HEK293 (cell line): Measurements from ENCODE around the gene DENND4B.

ENCODE experiments used
- EGR2 ChIP-seq: fragments of 450-650 bp; formaldehyde crosslinking; IDR thresholded peaks from 2 replicates; pipeline ENCODE4 v1.5.1; 2016; ENCODE audit warnings: low read depth, missing biosample characterization, missing genetic modification characterization
- GLI4 ChIP-seq: fragments of 450-650 bp; formaldehyde crosslinking; IDR thresholded peaks from 2 replicates; pipeline ENCODE4 v1.5.1; 2016; ENCODE audit warnings: missing biosample characterization, missing genetic modification characterization
- GLIS2 ChIP-seq: fragments of 450-650 bp; formaldehyde crosslinking; IDR thresholded peaks from 2 replicates; pipeline ENCODE4 v1.5.1; 2016; ENCODE audit warnings: missing biosample characterization, missing genetic modification characterization
- HOXD13 ChIP-seq: sonication (generic); formaldehyde crosslinking; IDR thresholded peaks from 2 replicates; pipeline ENCODE4 v1.8.0; 2022; ENCODE audit warnings: missing genetic modification reagents, borderline replicate concordance
- KLF10 ChIP-seq: fragments of 450-650 bp; IDR thresholded peaks from 2 replicates; pipeline ENCODE4 v1.5.1; 2018; ENCODE audit warnings: missing biosample characterization, mild to moderate bottlenecking, missing genetic modification characterization
- KLF16 ChIP-seq: fragments of 450-650 bp; formaldehyde crosslinking; IDR thresholded peaks from 2 replicates; pipeline ENCODE4 v1.5.1; 2017; ENCODE audit warnings: missing biosample characterization, missing genetic modification characterization
- SP3 ChIP-seq: fragments of 450-650 bp; formaldehyde crosslinking; IDR thresholded peaks from 2 replicates; pipeline ENCODE4 v1.5.1; 2016; ENCODE audit warnings: missing biosample characterization, missing genetic modification characterization
- ZBTB48 ChIP-seq: fragments of 450-650 bp; formaldehyde crosslinking; IDR thresholded peaks from 2 replicates; pipeline ENCODE4 v1.5.1; 2016; ENCODE audit warnings: missing biosample characterization, missing genetic modification characterization
- ZNF184 ChIP-seq: fragments of 450-650 bp; IDR thresholded peaks from 2 replicates; pipeline ENCODE4 v1.5.1; 2018; ENCODE audit warnings: missing biosample characterization, mild to moderate bottlenecking, missing genetic modification characterization
- ZNF2 ChIP-seq: fragments of 450-650 bp; formaldehyde crosslinking; IDR thresholded peaks from 2 replicates; pipeline ENCODE4 v1.5.1; 2016; ENCODE audit warnings: missing biosample characterization, missing genetic modification characterization
- ZNF335 ChIP-seq: fragments of 450-650 bp; formaldehyde crosslinking; conservative IDR thresholded peaks from 2 replicates; pipeline ENCODE4 v1.5.1; 2016; ENCODE audit warnings: missing biosample characterization, missing genetic modification characterization
- ZNF341 ChIP-seq: fragments of 450-650 bp; formaldehyde crosslinking; IDR thresholded peaks from 2 replicates; pipeline ENCODE4; 2016; ENCODE audit warnings: low read depth, missing biosample characterization, missing genetic modification characterization
- ZNF362 ChIP-seq: fragments of 450-650 bp; formaldehyde crosslinking; IDR thresholded peaks from 2 replicates; pipeline ENCODE4 v1.5.1; 2016; ENCODE audit warnings: missing biosample characterization, missing genetic modification characterization
- ZNF513 ChIP-seq: fragments of 450-650 bp; IDR thresholded peaks from 2 replicates; pipeline ENCODE4 v1.5.1; 2018; ENCODE audit warnings: missing biosample characterization, missing genetic modification characterization
- ZNF518A ChIP-seq: fragments of 450-650 bp; formaldehyde crosslinking; conservative IDR thresholded peaks from 2 replicates; pipeline ENCODE4 v1.5.1; 2016; ENCODE audit warnings: low read depth, missing biosample characterization, missing genetic modification characterization
- ZNF521 ChIP-seq: fragments of 450-650 bp; formaldehyde crosslinking; IDR thresholded peaks from 2 replicates; pipeline ENCODE4 v1.5.1; 2017; ENCODE audit warnings: missing biosample characterization, mild to moderate bottlenecking, missing genetic modification characterization
- ZNF561 ChIP-seq: fragments of 450-650 bp; IDR thresholded peaks from 2 replicates; pipeline ENCODE4 v1.5.1; 2018; ENCODE audit warnings: missing biosample characterization, missing genetic modification characterization, borderline replicate concordance
- ZNF580 ChIP-seq: fragments of 450-650 bp; formaldehyde crosslinking; IDR thresholded peaks from 2 replicates; pipeline ENCODE4 v1.5.1; 2016; ENCODE audit warnings: missing biosample characterization, missing genetic modification characterization
- TF ChIP-seq, protein P1 (sequence below): fragments of 450-650 bp; formaldehyde crosslinking; IDR thresholded peaks from 2 replicates; pipeline ENCODE4 v1.5.1; 2016; ENCODE audit warnings: missing biosample characterization, missing genetic modification characterization
- TF ChIP-seq, protein P2 (sequence below): fragments of 450-650 bp; formaldehyde crosslinking; IDR thresholded peaks from 2 replicates; pipeline ENCODE4 v1.5.1; 2016; ENCODE audit warnings: missing biosample characterization, missing genetic modification characterization
- TF ChIP-seq, protein P3 (sequence below): IDR thresholded peaks from 2 replicates; pipeline ENCODE4 v1.6.1; 2011; ENCODE audit warnings: mild to moderate bottlenecking, low read depth, low read length, borderline replicate concordance
- TF ChIP-seq, protein P4 (sequence below): fragments of 450-650 bp; formaldehyde crosslinking; IDR thresholded peaks from 2 replicates; pipeline ENCODE4 v1.5.1; 2017; ENCODE audit warnings: missing biosample characterization, missing genetic modification characterization
- TF ChIP-seq, protein P5 (sequence below): fragments of 450-650 bp; formaldehyde crosslinking; IDR thresholded peaks from 2 replicates; pipeline ENCODE4 v1.5.1; 2016; ENCODE audit warnings: missing biosample characterization, missing genetic modification characterization

DENND4B gene

GRCh38 chr1:153963850-153964331 is 17.4 kb upstream of the DENND4B start (continued):
- TF ChIP-seq ZNF518A (tag by site-specific recombination) = no peak
- TF ChIP-seq SP3 (tag by site-specific recombination) = no peak; the same call in 1 of the 2 replicates
- TF ChIP-seq ZNF341 = peak; percentile 98
- TF ChIP-seq GLI4 (tag by site-specific recombination) = no peak
- TF ChIP-seq GLIS2 (tag by site-specific recombination) = peak; percentile 76
- TF ChIP-seq EGR2 (tag by site-specific recombination) = peak; percentile 87
- TF ChIP-seq ZBTB48 (tag by site-specific recombination) = peak; percentile 20; the same call in 1 of the 2 replicates
- TF ChIP-seq ZNF561 (tag by site-specific recombination) = peak; percentile 50; the same call in 1 of the 2 replicates
- TF ChIP-seq ZNF184 (tag by site-specific recombination) = no peak
- TF ChIP-seq ZNF2 = no peak; the same call in 1 of the 2 replicates
- TF ChIP-seq KLF16 = no peak
- TF ChIP-seq, protein P1, sequence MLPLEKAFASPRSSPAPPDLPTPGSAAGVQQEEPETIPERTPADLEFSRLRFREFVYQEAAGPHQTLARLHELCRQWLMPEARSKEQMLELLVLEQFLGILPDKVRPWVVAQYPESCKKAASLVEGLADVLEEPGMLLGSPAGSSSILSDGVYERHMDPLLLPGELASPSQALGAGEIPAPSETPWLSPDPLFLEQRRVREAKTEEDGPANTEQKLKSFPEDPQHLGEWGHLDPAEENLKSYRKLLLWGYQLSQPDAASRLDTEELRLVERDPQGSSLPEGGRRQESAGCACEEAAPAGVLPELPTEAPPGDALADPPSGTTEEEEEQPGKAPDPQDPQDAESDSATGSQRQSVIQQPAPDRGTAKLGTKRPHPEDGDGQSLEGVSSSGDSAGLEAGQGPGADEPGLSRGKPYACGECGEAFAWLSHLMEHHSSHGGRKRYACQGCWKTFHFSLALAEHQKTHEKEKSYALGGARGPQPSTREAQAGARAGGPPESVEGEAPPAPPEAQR (tag by site-specific recombination) = no peak
- no peak for TF ChIP-seq ZNF580 (tag by site-specific recombination)
- no peak for TF ChIP-seq ZNF362 (tag by site-specific recombination)
- TF ChIP-seq, protein P2, sequence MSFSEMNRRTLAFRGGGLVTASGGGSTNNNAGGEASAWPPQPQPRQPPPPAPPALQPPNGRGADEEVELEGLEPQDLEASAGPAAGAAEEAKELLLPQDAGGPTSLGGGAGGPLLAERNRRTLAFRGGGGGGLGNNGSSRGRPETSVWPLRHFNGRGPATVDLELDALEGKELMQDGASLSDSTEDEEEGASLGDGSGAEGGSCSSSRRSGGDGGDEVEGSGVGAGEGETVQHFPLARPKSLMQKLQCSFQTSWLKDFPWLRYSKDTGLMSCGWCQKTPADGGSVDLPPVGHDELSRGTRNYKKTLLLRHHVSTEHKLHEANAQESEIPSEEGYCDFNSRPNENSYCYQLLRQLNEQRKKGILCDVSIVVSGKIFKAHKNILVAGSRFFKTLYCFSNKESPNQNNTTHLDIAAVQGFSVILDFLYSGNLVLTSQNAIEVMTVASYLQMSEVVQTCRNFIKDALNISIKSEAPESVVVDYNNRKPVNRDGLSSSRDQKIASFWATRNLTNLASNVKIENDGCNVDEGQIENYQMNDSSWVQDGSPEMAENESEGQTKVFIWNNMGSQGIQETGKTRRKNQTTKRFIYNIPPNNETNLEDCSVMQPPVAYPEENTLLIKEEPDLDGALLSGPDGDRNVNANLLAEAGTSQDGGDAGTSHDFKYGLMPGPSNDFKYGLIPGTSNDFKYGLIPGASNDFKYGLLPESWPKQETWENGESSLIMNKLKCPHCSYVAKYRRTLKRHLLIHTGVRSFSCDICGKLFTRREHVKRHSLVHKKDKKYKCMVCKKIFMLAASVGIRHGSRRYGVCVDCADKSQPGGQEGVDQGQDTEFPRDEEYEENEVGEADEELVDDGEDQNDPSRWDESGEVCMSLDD (tag by site-specific recombination) = peak; percentile 23; the same call in 1 of the 2 replicates
- TF ChIP-seq ZNF513 (tag by site-specific recombination) = no peak
- TF ChIP-seq ZNF521 = no peak
- TF ChIP-seq KLF10 (tag by site-specific recombination) = peak; percentile 80
- TF ChIP-seq, protein P3, sequence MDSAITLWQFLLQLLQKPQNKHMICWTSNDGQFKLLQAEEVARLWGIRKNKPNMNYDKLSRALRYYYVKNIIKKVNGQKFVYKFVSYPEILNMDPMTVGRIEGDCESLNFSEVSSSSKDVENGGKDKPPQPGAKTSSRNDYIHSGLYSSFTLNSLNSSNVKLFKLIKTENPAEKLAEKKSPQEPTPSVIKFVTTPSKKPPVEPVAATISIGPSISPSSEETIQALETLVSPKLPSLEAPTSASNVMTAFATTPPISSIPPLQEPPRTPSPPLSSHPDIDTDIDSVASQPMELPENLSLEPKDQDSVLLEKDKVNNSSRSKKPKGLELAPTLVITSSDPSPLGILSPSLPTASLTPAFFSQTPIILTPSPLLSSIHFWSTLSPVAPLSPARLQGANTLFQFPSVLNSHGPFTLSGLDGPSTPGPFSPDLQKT = no peak
- no peak for TF ChIP-seq HOXD13 (CRISPR knock-in tag)
- TF ChIP-seq, protein P4, sequence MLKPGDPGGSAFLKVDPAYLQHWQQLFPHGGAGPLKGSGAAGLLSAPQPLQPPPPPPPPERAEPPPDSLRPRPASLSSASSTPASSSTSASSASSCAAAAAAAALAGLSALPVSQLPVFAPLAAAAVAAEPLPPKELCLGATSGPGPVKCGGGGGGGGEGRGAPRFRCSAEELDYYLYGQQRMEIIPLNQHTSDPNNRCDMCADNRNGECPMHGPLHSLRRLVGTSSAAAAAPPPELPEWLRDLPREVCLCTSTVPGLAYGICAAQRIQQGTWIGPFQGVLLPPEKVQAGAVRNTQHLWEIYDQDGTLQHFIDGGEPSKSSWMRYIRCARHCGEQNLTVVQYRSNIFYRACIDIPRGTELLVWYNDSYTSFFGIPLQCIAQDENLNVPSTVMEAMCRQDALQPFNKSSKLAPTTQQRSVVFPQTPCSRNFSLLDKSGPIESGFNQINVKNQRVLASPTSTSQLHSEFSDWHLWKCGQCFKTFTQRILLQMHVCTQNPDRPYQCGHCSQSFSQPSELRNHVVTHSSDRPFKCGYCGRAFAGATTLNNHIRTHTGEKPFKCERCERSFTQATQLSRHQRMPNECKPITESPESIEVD (tag by site-specific recombination) = no peak
- TF ChIP-seq, protein P5, sequence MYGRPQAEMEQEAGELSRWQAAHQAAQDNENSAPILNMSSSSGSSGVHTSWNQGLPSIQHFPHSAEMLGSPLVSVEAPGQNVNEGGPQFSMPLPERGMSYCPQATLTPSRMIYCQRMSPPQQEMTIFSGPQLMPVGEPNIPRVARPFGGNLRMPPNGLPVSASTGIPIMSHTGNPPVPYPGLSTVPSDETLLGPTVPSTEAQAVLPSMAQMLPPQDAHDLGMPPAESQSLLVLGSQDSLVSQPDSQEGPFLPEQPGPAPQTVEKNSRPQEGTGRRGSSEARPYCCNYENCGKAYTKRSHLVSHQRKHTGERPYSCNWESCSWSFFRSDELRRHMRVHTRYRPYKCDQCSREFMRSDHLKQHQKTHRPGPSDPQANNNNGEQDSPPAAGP (tag by site-specific recombination) = no peak; the same call in 1 of the 2 replicates
- peak; percentile 64; the same call in 1 of the 2 replicates for TF ChIP-seq ZNF335 (tag by site-specific recombination)
